ENCODE measurements around the gene ZNF487.

DNA sequence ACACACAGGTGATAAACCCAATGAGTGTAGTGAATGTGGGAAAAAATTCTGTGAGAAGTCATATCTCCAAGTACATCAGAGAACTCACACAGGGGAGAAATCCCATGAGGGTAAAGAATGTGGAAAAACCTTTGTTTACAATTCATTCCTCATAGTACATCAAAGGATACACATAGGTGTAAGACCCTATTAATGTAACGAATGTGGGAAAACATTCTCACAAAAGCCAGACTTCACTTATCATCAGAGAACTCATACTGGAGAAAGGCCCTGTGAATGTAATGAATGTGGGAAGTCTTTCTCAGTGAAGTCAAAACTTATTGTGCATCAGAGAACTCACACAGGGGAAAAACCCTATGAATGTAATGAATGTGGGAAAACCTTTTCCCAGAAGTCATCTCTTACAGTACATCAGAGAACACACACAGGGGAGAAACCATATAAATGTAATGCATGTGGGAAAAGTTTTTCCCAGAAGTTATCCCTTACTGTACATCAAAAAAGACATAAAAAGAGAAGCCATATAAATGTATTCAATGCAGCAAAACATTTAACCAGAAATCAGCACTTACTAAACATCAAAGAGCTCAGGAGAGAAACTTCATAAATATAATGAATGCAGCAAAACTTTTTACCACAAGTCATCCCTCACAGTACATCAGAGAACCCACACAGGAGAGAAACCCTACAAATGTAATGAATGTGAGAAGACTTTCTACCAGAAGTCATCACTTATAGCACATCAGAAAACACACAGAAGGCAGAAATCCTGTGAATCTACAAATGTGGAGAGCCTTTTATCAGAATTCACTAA lies 87.7 kb downstream of the ZNF487 start:
- TF ChIP-seq EZH2phosphoT487 (IDR thresholded peaks at IDR 0.05; ENCODE audit: insufficient read depth, low read depth) (no peak), EZH2 (IDR thresholded peaks at IDR 0.05; ENCODE audit: insufficient read depth, poor library complexity, severe bottlenecking) (no peak)

Measured in GM23248 (cell line).